Ectodermal cell (in vitro differentiated cells): Measurements from ENCODE around the gene GPC6.

Experiments used
- H3K27ac ChIP-seq: 2 replicates; pipeline ENCODE4 v1.7.0; 2013; ENCODE audit warnings: mild to moderate bottlenecking, low read depth, low read length; ENCODE audit not compliant: insufficient read depth, poor library complexity, severe bottlenecking
- H3K27me3 ChIP-seq: 2 replicates; pipeline ENCODE4 v1.7.0; 2013; ENCODE audit warnings: mild to moderate bottlenecking, low read length; ENCODE audit not compliant: insufficient read depth, control insufficient read depth, poor library complexity, severe bottlenecking
- H3K36me3 ChIP-seq: one replicate; pipeline ENCODE4 v1.7.0; 2013; ENCODE audit warnings: low read length; ENCODE audit not compliant: control insufficient read depth, insufficient read depth
- H3K4me1 ChIP-seq: one replicate; pipeline ENCODE4 v1.7.0; 2013; ENCODE audit warnings: low read length; ENCODE audit not compliant: control insufficient read depth, insufficient read depth
- H3K4me3 ChIP-seq: 2 replicates; pipeline ENCODE4 v1.7.0; 2013; ENCODE audit warnings: low read depth, low read length, control low read depth; ENCODE audit not compliant: insufficient read depth
- H3K9me3 ChIP-seq: 2 replicates; pipeline ENCODE4 v1.7.0; 2013; ENCODE audit warnings: mild to moderate bottlenecking, low read length, moderate library complexity; ENCODE audit not compliant: control insufficient read depth
- WGBS, 2 experiments: methylation state at CpG; one replicate each; pipeline ENCODE4 v1.1.7; 2013; ENCODE audit warnings: missing lambda C conversion rate in 2 of 2; 5-methylcytosine and 5-hydroxymethylcytosine counted together

GPC6 gene

GRCh38 chr13:94318418-94318817 is 1091.8 kb downstream of the GPC6 start:
- Histone ChIP-seq H3K27me3 (no peaks in the 10 kb centered on the region), H3K9me3 (no peaks in the 10 kb centered on the region), H3K36me3 (no peaks in the 10 kb centered on the region), H3K4me3 (no peak overlapping the region), H3K27ac (no peak overlapping the region), H3K4me1 (peaks cover 4% of the 10 kb centered on the region)
- WGBS, 2 experiments: 92 to 93% methylated on average over 3 of the region's 3 CpGs

- H3K27me3 ChIP-seq: no peaks in the 10 kb centered on the region
- no peaks in the 10 kb centered on the region for H3K9me3 ChIP-seq
- H3K36me3 ChIP-seq: no peaks in the 10 kb centered on the region
- no peak overlapping the region for H3K27ac ChIP-seq
- H3K4me3 ChIP-seq: no peak overlapping the region
- 50 to 72% methylated on average over 2 of the region's 2 CpGs for WGBS, 2 experiments
- no peaks in the 10 kb centered on the region for H3K4me1 ChIP-seq
Observed at GRCh38 chr13:94319501-94319900, 1092.9 kb downstream of the GPC6 start.

- no peaks in the 10 kb centered on the region for H3K36me3 ChIP-seq
- no peak overlapping the region for H3K4me3 ChIP-seq
- no peak overlapping the region for H3K27ac ChIP-seq
- 91 to 97% methylated on average over 4 to 6 of the region's 6 CpGs for WGBS, 2 experiments
- H3K9me3 ChIP-seq: no peaks in the 10 kb centered on the region
- H3K4me1 ChIP-seq: peaks cover 11% of the 10 kb centered on the region
- no peaks in the 10 kb centered on the region for H3K27me3 ChIP-seq
Observed at GRCh38 chr13:94322925-94323763, 1096.5 kb downstream of the GPC6 start.

- no peaks in the 10 kb centered on the region for H3K36me3 ChIP-seq
- no peak overlapping the region for H3K27ac ChIP-seq
- whole genome bisulfite sequencing, 2 experiments: 92 to 97% methylated on average over 9 to 10 of the region's 10 CpGs
- H3K27me3 ChIP-seq: no peaks in the 10 kb centered on the region
- H3K9me3 ChIP-seq: no peaks in the 10 kb centered on the region
- no peak overlapping the region for H3K4me3 ChIP-seq
- H3K4me1 ChIP-seq: peaks cover 11% of the 10 kb centered on the region
Observed at GRCh38 chr13:94323764-94324758, 1097.5 kb downstream of the GPC6 start.

- H3K36me3 ChIP-seq: no peaks in the 10 kb centered on the region
- whole genome bisulfite sequencing, 2 experiments: 86 to 87% methylated on average over 13 of the region's 14 CpGs
- H3K27ac ChIP-seq: no peak overlapping the region
- no peaks in the 10 kb centered on the region for H3K27me3 ChIP-seq
- H3K4me3 ChIP-seq: no peak overlapping the region
- H3K9me3 ChIP-seq: no peaks in the 10 kb centered on the region
- H3K4me1 ChIP-seq: peaks cover 11% of the 10 kb centered on the region
Observed at GRCh38 chr13:94324767-94325540, 1098.3 kb downstream of the GPC6 start.

- Histone ChIP-seq H3K9me3 (no peaks in the 10 kb centered on the region), H3K27me3 (no peaks in the 10 kb centered on the region), H3K4me3 (no peak overlapping the region), H3K36me3 (no peaks in the 10 kb centered on the region), H3K4me1 (peaks cover 11% of the 10 kb centered on the region), H3K27ac (no peak overlapping the region)
- 96% methylated on average over 6 of the region's 6 CpGs for WGBS, 2 experiments
Observed at GRCh38 chr13:94325650-94326049, 1099.0 kb downstream of the GPC6 start.

GRCh38 chr13:94327318-94327717 is 1100.7 kb downstream of the GPC6 start:
- no peaks in the 10 kb centered on the region for H3K9me3 ChIP-seq
- 80 to 81% methylated on average over 5 to 6 of the region's 6 CpGs for whole genome bisulfite sequencing, 2 experiments
- peaks cover 11% of the 10 kb centered on the region for H3K4me1 ChIP-seq
- H3K27me3 ChIP-seq: no peaks in the 10 kb centered on the region
- H3K27ac ChIP-seq: no peak overlapping the region
- no peaks in the 10 kb centered on the region for H3K36me3 ChIP-seq
- H3K4me3 ChIP-seq: no peak overlapping the region

GRCh38 chr13:94328381-94329041 is 1101.9 kb downstream of the GPC6 start:
- Histone ChIP-seq H3K27me3 (no peaks in the 10 kb centered on the region), H3K36me3 (no peaks in the 10 kb centered on the region), H3K4me3 (no peak overlapping the region), H3K27ac (no peak overlapping the region), H3K9me3 (no peaks in the 10 kb centered on the region), H3K4me1 (peaks cover 11% of the 10 kb centered on the region)
- 68 to 77% methylated on average over 13 of the region's 13 CpGs for WGBS, 2 experiments

- Histone ChIP-seq H3K27ac (no peak overlapping the region), H3K27me3 (no peaks in the 10 kb centered on the region), H3K36me3 (no peaks in the 10 kb centered on the region), H3K4me1 (peaks cover 11% of the 10 kb centered on the region), H3K9me3 (no peaks in the 10 kb centered on the region), H3K4me3 (no peak overlapping the region)
- 91 to 95% methylated on average over 7 of the region's 7 CpGs for WGBS, 2 experiments
Observed at GRCh38 chr13:94329277-94329676, 1102.7 kb downstream of the GPC6 start.
